Measurements from ENCODE around the gene KIAA0513.

GRCh38 chr16:84986879-84987278 lies 40.7 kb upstream of the KIAA0513 start:
- no peak for TF ChIP-seq ATF2 (CRISPR knock-in tag; IDR thresholded peaks at IDR 0.05; ENCODE audit: borderline replicate concordance, low read depth)
- TF ChIP-seq CTCF (IDR thresholded peaks at IDR 0.05): no peak

All from WTC11 (cell line).